HG03469 (cell line): ENCODE results near the gene EEF2K.

Experiments used
- ATAC-seq: cut with Tn5 transposase; IDR thresholded peaks from one replicate; pipeline ENCODE4 v1.9.1; 2021; ENCODE audit warnings: mild to moderate bottlenecking, moderate library complexity, moderate number of reproducible peaks; ENCODE audit not compliant: unreplicated experiment

The EEF2K gene

GRCh38 chr16:22314661-22315626, 108.9 kb downstream of the EEF2K start:
- no peak for ATAC-seq

- no peak for ATAC-seq
These were observed 109.9 kb downstream of the EEF2K start for GRCh38 chr16:22315979-22316378.

GRCh38 chr16:22316411-22316811, 110.3 kb downstream of the EEF2K start:
- no peak for ATAC-seq

GRCh38 chr16:22317001-22317530, 111.0 kb downstream of the EEF2K start:
- ATAC-seq, result no peak

- ATAC-seq, result no peak
These were observed 111.5 kb downstream of the EEF2K start for GRCh38 chr16:22317625-22318024.

GRCh38 chr16:22318690-22319358, 112.7 kb downstream of the EEF2K start:
- ATAC-seq, result no peak

GRCh38 chr16:22320572-22321339, 114.7 kb downstream of the EEF2K start:
- ATAC-seq, result no peak

- no peak for ATAC-seq
These were observed 115.4 kb downstream of the EEF2K start for GRCh38 chr16:22321340-22322001.

- ATAC-seq, result no peak
These were observed 116.0 kb downstream of the EEF2K start for GRCh38 chr16:22322021-22322471.

- ATAC-seq, result no peak
These were observed 116.7 kb downstream of the EEF2K start for GRCh38 chr16:22322741-22323140.

GRCh38 chr16:22323173-22323958, 117.3 kb downstream of the EEF2K start:
- ATAC-seq, result no peak

- no peak for ATAC-seq
These were observed 118.1 kb downstream of the EEF2K start for GRCh38 chr16:22323959-22324786.

GRCh38 chr16:22324787-22325597, 118.9 kb downstream of the EEF2K start:
- ATAC-seq, result no peak

- no peak for ATAC-seq
These were observed 119.7 kb downstream of the EEF2K start for GRCh38 chr16:22325598-22326368.

GRCh38 chr16:22326369-22326652, 120.2 kb downstream of the EEF2K start:
- ATAC-seq, result no peak

GRCh38 chr16:22326771-22327445, 120.8 kb downstream of the EEF2K start:
- ATAC-seq, result no peak

GRCh38 chr16:22327446-22327775, 121.3 kb downstream of the EEF2K start:
- no peak for ATAC-seq
